Activated CD8-positive, alpha-beta T cell treated with anti-CD3 and anti-CD28 coated beads, Interleukin-2, amount 10 ng/mL, durations not matched to agents 7 days and 5 days (primary cell): ENCODE results near the gene GGA3. TPM values are rescaled to one million over a fixed set of nuclear protein-coding genes. Genes with fewer than 3 reads are reported as not detected.
A peak's percentile ranks its signal among the peaks of the same experiment; 100 is the strongest.

Experiments used
- ATAC-seq: fragments of 150-1000 bp; cut with Tn5 transposase; one replicate; pipeline ENCODE4 v1.10.0; 2021; ENCODE audit warnings: moderate library complexity
- CTCF ChIA-PET: fragments of 350-600 bp; sonication (Branson Sonifier 250); formaldehyde crosslinking; loops from one replicate; lab custom pipeline; 2021; ENCODE audit warnings: antibody characterized with exemption; lab: Charles Lee
- POLR2A ChIA-PET: fragments of 350-600 bp; sonication (Branson Sonifier 250); formaldehyde crosslinking; loops from one replicate; lab custom pipeline; 2021; ENCODE audit warnings: antibody characterized with exemption; lab: Charles Lee
- DNase-seq: peaks from one replicate; pipeline ENCODE4 v3.0.0-alpha.2; 2020
- H3K27ac Mint-ChIP-seq: one replicate; pipeline ENCODE4 v1.8.0; 2021; ENCODE audit warnings: mild to moderate bottlenecking, mixed read lengths
- H3K27me3 Mint-ChIP-seq: one replicate; pipeline ENCODE4 v1.8.0; 2021; ENCODE audit warnings: low read depth, mixed read lengths
- H3K36me3 Mint-ChIP-seq: one replicate; pipeline ENCODE4 v1.8.0; 2021; ENCODE audit warnings: low read depth, mixed read lengths
- H3K4me1 Mint-ChIP-seq: one replicate; pipeline ENCODE4 v1.8.0; 2021; ENCODE audit warnings: low read depth, mixed read lengths
- H3K4me3 Mint-ChIP-seq: one replicate; pipeline ENCODE4 v1.8.0; 2021; ENCODE audit warnings: mild to moderate bottlenecking, mixed read lengths
- H3K9me3 Mint-ChIP-seq: one replicate; pipeline ENCODE4 v1.8.0; 2022; ENCODE audit warnings: mixed read lengths; ENCODE audit not compliant: insufficient read depth
- total RNA-seq, 2 experiments: library from RNA; stranded (reverse); gene quantifications; one replicate each; pipeline ENCODE4 v1.2.3, GENCODE V29; 2021

GGA3 gene
- total RNA-seq, 2 experiments from 2014 or later: 65.7 to 75.4 TPM

DNA sequence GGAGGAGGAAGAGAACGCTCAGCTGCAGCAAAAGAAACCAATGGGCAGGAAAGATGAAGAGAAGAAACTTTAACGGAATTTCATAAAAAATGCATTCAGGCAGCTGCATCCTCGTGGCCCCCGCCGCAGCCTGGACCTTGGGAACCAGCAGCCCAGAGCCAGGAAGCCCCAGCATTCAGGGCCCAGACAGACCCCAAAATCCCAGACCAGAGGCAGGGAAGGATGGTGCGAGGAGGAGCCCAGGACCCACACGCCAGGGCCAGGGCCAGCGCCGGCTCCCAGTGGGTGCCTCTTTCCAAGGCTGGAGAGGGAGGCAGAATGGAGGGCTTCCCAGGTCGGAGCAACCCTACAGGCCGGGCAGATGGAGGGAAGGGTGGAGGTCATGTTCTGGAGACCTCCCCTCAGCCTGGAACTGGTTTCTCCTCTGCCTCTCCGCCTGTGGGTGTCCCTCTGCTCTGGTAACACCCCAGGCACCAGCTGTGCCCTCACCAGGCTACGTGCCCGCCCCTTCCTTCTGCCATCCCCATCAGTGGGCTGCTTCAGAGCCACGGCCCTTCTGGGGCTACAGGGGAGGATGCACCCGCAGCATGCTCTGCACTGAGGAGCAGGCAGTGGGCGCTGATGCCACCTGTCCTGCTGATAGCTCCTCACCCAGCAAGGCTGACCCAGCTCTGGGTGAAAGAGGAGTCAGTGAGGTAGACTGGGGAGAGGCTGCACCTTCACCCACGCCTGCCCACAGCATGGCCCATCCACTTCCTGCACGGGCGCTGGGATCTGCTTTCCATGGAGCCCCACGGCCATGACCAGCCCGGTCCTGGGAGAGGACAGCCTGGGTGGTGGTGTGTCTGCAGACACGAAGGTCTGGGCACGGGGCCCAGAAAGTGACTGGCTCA is 10.8 kb upstream of the GGA3 start:
- no peak for ATAC-seq

DNA sequence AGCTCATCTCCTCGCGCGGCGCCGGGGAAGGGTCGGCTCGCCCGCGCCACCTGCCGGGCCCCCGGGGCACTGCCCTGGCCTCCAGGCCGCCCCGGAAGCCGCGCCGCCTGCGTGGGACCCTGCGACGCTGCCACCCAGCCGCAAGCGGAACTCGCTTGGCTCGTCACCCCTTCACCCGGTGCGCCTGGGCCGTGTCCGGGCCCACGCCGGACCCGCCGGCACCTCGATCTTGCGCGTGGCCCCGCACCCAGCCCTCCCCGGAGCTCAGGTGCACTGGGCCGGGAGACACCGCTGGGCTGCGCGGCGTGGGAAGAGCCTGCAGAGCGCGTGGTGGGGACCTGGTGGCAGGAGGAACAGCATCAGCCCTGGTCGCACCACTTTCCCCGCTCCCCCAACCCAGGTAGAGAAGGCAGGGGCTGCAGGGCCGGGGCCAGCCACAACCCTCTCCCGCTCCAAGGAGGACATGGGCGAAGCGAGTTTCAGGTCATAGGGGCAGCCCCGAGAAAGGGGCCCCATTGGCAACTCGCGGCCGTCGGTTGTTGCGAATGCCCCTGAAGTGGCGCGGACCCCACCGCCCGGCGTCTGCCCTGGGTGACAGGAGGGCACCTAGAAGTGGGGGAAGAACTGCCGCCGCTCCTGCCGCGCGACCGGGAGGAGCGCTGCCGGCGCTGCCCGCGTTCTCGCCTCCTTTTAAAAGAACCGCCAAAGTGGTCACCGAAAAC is 10.0 kb upstream of the GGA3 start:
- no peaks in the 10 kb centered on the region for H3K27me3 Mint-ChIP-seq
- H3K27ac Mint-ChIP-seq: peak overlapping the region; percentile 86
- ATAC-seq (peak; percentile 85), DNase-seq (peak; percentile 89)
- ChIA-PET POLR2A (interaction anchor here (0.6 to 6.9 kb wide), 22 partner anchors 10 to 418 kb away, joined by 3 to 112 read pairs (median 4); partner anchors contain the start of genes GGA3, GRB2, JPT1 and MRPS7), CTCF (interaction anchor here (0.6 to 6.0 kb wide), 51 partner anchors 8 to 556 kb away, joined by 3 to 98 read pairs (median 4); partner anchors contain the start of genes GGA3, GRB2, MRPS7 and MYO15B)
- H3K9me3 Mint-ChIP-seq: no peaks in the 10 kb centered on the region
- H3K4me3 Mint-ChIP-seq: peak overlapping the region; percentile 81
- peaks cover 28% of the 10 kb centered on the region for H3K36me3 Mint-ChIP-seq
- peaks cover 36% of the 10 kb centered on the region for H3K4me1 Mint-ChIP-seq

More for the DNA sequence above, 10.8 kb upstream of the GGA3 start:
- no peak for DNase-seq
- peaks cover 23% of the 10 kb centered on the region for H3K36me3 Mint-ChIP-seq
- ChIA-PET CTCF (interaction anchor here (0.8 to 6.0 kb wide), 15 partner anchors 11 to 184 kb away, joined by 3 to 98 read pairs (median 8); partner anchors contain the start of genes GGA3, GRB2, MRPS7 and SLC25A19), POLR2A (interaction anchor here (1.6 to 6.9 kb wide), 5 partner anchors 11 to 140 kb away, joined by 7 to 112 read pairs (median 9); partner anchors contain the start of genes GGA3, MRPS7, SLC25A19 and SUMO2)
- H3K9me3 Mint-ChIP-seq: no peaks in the 10 kb centered on the region
- peaks cover 36% of the 10 kb centered on the region for H3K4me1 Mint-ChIP-seq
- H3K27ac Mint-ChIP-seq: peak overlapping the region; percentile 86
- H3K4me3 Mint-ChIP-seq: peak overlapping the region; percentile 81
- no peaks in the 10 kb centered on the region for H3K27me3 Mint-ChIP-seq

DNA sequence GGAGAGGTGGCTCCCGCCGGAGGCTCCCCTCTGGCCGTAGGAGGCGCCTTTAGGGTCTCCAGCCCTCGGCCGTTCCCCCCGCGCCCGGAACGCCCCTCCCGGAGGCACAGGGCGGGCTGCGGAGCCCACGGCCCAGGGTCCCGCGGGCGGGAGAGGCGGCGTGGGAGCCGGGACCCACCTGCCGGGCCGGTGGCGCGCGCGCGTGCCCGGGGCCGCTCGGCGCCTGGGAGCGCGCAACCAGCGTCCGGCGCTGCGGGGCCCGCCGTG is 9.5 kb upstream of the GGA3 start, which contains the start of gene MIF4GD:
Gene MIF4GD, minus strand, starts transcription at position 266 of the 267 bp plus-strand sequence. CDS start 1,036 bp downstream, outside the sequence.
- POLR2A ChIA-PET: interaction anchor here (0.6 to 6.9 kb wide), 22 partner anchors 10 to 419 kb away, joined by 3 to 112 read pairs (median 4); partner anchors contain the start of genes GGA3, GRB2, JPT1 and MRPS7
- peak within 1 kb of the TSS; percentile 83 for H3K4me3 Mint-ChIP-seq
- peaks cover 36% of the 10 kb centered on the region for H3K4me1 Mint-ChIP-seq
- peaks cover 32% of the 10 kb centered on the region for H3K36me3 Mint-ChIP-seq
- CTCF ChIA-PET: interaction anchor here (0.6 to 6.0 kb wide), 52 partner anchors 9 to 556 kb away, joined by 3 to 98 read pairs (median 4); partner anchors contain the start of genes GGA3, GRB2, MRPL58 and MRPS7
- peak; percentile 31 for ATAC-seq
- H3K27me3 Mint-ChIP-seq: no peaks in the 10 kb centered on the region
- H3K9me3 Mint-ChIP-seq: no peaks in the 10 kb centered on the region
- peak within 1 kb of the TSS; percentile 93 for H3K27ac Mint-ChIP-seq
- no peak for DNase-seq

DNA sequence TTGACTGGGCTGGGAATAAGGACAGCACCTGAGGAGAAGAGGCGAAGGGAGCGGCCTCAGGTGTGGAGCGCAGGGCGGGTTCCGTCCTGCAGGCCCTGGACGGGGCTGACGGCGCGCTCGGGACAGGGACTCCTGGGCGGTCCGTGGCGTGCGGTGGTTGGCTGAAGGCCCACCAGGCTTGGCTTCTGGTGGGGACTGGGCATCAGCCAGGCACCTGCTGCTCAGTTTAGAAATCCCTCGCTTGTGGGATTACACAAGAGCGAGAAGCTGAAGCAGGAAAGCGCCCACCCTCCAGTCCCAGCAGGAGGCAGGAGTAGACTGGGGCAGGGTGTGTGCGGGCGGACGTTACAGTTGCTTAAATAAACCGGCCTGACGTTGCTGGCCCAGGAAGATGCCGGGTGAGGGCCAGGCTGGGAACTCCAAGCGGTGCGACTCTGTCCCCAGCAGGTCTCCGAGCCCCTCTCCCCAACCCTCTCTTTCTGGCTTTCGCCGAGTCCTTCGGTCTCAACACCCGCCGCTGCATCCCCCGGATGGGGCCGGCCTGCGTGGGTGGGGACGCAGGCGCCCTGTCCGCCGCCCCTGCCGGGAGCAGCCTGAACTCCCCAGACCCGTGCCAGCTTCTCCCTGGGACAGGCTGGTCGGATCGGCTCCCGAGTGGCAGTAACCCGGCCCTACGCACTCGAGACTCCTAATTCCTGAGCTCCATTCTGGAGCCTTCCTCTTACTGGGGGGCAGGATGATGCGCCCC is 9.0 kb upstream of the GGA3 start:
- Mint-ChIP-seq H3K27ac (peak overlapping the region; percentile 93), H3K4me3 (peak overlapping the region; percentile 83), H3K36me3 (peaks cover 36% of the 10 kb centered on the region), H3K9me3 (no peaks in the 10 kb centered on the region), H3K27me3 (no peaks in the 10 kb centered on the region), H3K4me1 (peaks cover 36% of the 10 kb centered on the region)
- ChIA-PET POLR2A (interaction anchor here (0.6 to 6.9 kb wide), 21 partner anchors 9 to 246 kb away, joined by 3 to 112 read pairs (median 5); partner anchors contain the start of genes GGA3, GRB2, JPT1 and MRPS7), CTCF (interaction anchor here (0.6 to 6.0 kb wide), 53 partner anchors 9 to 557 kb away, joined by 3 to 98 read pairs (median 4); partner anchors contain the start of genes GGA3, GRB2, MRPL58 and MRPS7)
- peak; percentile 61 for ATAC-seq
- peak; percentile 70 for DNase-seq

DNA sequence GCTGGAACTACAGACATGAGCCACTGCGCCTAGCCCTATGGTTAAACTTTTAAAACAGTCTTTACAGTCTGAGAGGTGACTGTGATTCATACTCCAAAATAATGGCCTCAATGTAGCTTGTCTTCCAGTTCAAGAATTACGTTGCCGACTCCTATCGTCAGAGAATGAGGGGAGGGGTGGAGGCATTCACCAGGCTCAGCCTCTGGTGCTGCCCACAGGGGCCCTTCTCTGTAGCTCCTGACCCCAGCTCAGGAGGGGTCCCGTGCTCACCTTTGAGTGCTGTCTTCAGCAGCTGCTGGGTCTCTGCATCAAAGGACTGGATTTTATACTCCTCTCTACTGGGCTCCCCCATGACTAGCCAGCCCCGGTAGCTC is 8.4 kb upstream of the GGA3 start:
- ChIA-PET CTCF (interaction anchor here (0.7 to 6.0 kb wide), 13 partner anchors 9 to 159 kb away, joined by 3 to 98 read pairs (median 19); partner anchors contain the start of genes GGA3, GRB2, MRPS7 and SLC25A19), POLR2A (interaction anchor here (1.3 to 6.9 kb wide), 7 partner anchors 9 to 140 kb away, joined by 4 to 112 read pairs (median 14); partner anchors contain the start of genes GGA3, GRB2, JPT1 and MRPS7)
- ATAC-seq: no peak
- no peaks in the 10 kb centered on the region for H3K27me3 Mint-ChIP-seq
- DNase-seq: no peak
- peak overlapping the region; percentile 83 for H3K4me3 Mint-ChIP-seq
- peaks cover 36% of the 10 kb centered on the region for H3K4me1 Mint-ChIP-seq
- no peaks in the 10 kb centered on the region for H3K9me3 Mint-ChIP-seq
- peak overlapping the region; percentile 93 for H3K27ac Mint-ChIP-seq
- peaks cover 34% of the 10 kb centered on the region for H3K36me3 Mint-ChIP-seq

DNA sequence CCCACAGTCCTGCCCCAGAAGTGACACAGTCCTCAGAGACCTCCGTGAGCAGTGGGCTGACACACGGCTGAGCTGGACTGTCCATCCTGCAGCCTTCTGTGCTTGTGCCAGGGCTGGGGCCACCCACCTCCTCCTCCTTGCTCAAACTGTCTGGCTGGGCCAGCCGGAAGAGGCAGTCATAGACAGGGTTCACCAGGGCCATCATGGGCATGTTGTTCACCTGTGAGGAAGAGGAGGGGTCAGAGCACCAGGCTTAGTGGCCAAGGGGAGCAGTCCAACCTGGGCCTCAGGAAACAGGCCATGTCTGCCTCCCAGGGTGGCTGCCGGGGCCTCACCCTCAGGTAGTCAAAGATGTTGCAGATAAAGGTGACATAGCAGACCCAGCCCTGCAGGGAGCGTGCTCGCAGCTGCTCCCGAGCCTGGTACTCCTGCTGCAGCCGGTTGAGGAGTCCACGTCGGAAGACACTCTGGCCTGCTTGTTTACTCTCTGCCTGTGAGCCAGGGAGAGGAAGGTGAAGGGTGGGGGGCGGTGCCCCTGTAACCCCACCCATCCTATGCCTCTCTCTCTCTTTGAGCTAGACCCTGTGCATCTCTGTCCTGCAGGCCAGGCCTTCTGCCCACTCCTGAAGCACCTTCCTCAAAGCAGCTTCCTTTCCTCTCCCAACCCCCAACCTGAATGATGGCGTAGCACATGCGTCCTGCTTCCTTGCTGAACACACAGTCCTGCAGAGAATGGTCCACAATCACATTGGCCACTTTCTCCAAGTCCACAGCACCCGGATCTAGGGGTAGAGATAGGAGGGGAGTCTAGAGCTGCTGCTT is 6.2 kb upstream of the GGA3 start:
- no peak overlapping the region for H3K4me3 Mint-ChIP-seq
- ATAC-seq (no peak), DNase-seq (no peak)
- peaks cover 33% of the 10 kb centered on the region for H3K36me3 Mint-ChIP-seq
- no peaks in the 10 kb centered on the region for H3K9me3 Mint-ChIP-seq
- CTCF ChIA-PET: no interaction called here
- no peaks in the 10 kb centered on the region for H3K27me3 Mint-ChIP-seq
- POLR2A ChIA-PET: interaction anchor here (1.4 kb wide), 1 partner anchor 21 kb away, joined by 4 read pairs; the partner anchor contains the start of gene SLC25A19
- H3K27ac Mint-ChIP-seq: no peak overlapping the region
- peaks cover 30% of the 10 kb centered on the region for H3K4me1 Mint-ChIP-seq

DNA sequence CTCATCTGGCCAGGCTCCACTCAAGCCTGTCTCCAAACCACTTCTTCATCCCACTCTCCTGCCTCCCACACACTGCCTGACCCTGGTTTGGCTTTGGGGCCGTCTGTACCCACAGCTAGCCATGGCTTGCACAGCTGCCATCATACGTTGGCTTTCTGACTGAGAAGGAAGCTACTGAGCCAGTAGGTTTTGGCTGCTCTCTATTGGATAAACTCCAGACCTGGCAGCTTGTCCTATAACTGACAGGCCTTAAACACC is 5.7 kb upstream of the GGA3 start:
- peaks cover 31% of the 10 kb centered on the region for H3K4me1 Mint-ChIP-seq
- H3K4me3 Mint-ChIP-seq: no peak overlapping the region
- H3K27ac Mint-ChIP-seq: no peak overlapping the region
- no peaks in the 10 kb centered on the region for H3K9me3 Mint-ChIP-seq
- no peak for ATAC-seq
- ChIA-PET CTCF (interaction anchor here (1.9 kb wide), 1 partner anchor 22 kb away, joined by 5 read pairs; the partner anchor contains the start of gene SLC25A19), POLR2A (interaction anchor here (1.4 kb wide), 1 partner anchor 22 kb away, joined by 4 read pairs; the partner anchor contains the start of gene SLC25A19)
- H3K27me3 Mint-ChIP-seq: no peaks in the 10 kb centered on the region
- no peak for DNase-seq
- peaks cover 35% of the 10 kb centered on the region for H3K36me3 Mint-ChIP-seq

DNA sequence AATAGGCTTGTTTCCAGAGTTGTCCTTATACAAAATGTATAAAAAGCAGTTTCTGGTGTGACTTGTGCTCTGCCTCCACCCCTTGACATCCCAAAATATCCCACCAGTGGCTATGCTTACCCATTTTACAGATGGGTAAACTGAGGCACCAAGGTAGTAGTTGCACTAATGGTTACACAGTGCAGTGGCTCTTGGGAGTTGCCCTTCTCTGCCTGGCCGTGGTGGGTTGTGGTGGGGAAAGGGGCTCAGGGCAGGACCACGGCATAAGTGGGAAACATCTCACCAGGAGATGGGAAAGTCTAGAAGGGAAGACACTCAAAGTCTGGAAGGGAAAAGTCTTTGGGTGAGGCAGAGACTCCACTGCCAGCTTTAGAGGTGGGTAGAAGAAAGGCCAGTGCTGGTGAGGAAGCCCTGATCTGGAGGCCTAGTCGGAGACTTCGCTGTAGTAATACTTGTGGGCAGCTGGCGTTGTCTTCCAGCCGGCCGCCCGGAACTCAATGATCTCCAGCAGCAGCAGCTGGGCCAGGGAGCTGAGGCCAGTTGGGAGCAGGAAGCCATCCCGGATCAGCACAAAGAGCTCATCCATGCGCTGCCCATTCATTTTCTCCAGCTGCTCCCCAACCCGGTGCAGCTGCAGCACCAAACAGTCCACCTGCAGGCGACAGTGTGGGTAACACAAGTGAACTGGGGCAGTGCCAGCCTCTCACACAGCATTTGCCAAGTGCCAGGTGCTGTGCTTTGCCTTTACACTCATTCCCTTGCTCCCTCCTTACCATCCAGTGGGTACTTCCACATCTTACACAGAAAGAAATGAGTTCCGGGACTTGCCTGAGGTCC is 5.1 kb upstream of the GGA3 start:
- H3K27ac Mint-ChIP-seq: no peak overlapping the region
- DNase-seq (no peak), ATAC-seq (no peak)
- H3K9me3 Mint-ChIP-seq: no peaks in the 10 kb centered on the region
- H3K4me3 Mint-ChIP-seq: no peak overlapping the region
- ChIA-PET POLR2A (interaction anchor here (1.4 kb wide), 1 partner anchor 22 kb away, joined by 4 read pairs; the partner anchor contains the start of gene SLC25A19), CTCF (interaction anchor here (1.9 kb wide), 1 partner anchor 23 kb away, joined by 5 read pairs; the partner anchor contains the start of gene SLC25A19)
- peaks cover 34% of the 10 kb centered on the region for H3K36me3 Mint-ChIP-seq
- H3K4me1 Mint-ChIP-seq: peaks cover 27% of the 10 kb centered on the region
- no peaks in the 10 kb centered on the region for H3K27me3 Mint-ChIP-seq

DNA sequence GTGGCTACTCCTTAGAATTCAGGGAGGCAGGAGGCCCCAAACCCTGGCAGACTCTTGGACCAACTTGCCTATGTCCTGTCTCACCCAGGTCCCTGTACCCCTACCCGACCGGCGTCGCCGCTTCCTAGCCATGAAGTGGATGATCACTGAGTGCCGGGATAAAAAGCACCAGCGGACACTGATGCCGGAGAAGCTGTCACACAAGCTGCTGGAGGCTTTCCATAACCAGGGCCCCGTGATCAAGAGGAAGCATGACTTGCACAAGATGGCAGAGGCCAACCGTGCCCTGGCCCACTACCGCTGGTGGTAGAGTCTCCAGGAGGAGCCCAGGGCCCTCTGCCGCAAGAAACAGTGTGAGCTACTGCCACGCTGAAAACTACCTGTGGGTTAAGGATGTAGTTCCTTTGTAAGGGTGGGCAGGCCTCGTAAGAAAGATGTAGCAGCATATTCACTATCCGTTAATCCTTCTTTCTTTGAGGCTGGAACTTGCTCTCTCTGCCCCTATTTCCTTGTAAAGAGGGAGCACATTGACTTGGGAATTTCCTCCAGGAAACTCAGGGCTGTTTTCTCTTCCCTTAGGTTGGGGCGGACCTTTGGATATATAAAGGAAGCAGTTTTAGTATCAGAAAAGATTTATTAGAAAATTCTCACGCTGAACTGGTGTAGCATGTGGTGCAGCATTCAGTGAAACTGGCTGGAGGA is 4.4 kb upstream of the GGA3 start:
- POLR2A ChIA-PET: no interaction called here
- H3K36me3 Mint-ChIP-seq: peaks cover 37% of the 10 kb centered on the region
- ATAC-seq: no peak
- CTCF ChIA-PET: interaction anchor here (1.9 kb wide), 1 partner anchor 24 kb away, joined by 5 read pairs; the partner anchor contains the start of gene SLC25A19
- H3K9me3 Mint-ChIP-seq: no peaks in the 10 kb centered on the region
- H3K4me3 Mint-ChIP-seq: no peak overlapping the region
- peaks cover 29% of the 10 kb centered on the region for H3K4me1 Mint-ChIP-seq
- no peak overlapping the region for H3K27ac Mint-ChIP-seq
- DNase-seq: no peak
- H3K27me3 Mint-ChIP-seq: no peaks in the 10 kb centered on the region
